Fibroblast of lung (primary cell): ENCODE data around the gene SBDS.

Experiments used
- EZH2 ChIP-seq: IDR thresholded peaks from 2 replicates; pipeline ENCODE4 v1.5.1; 2012; ENCODE audit warnings: low read length, control low read depth, mild to moderate bottlenecking; ENCODE audit errors: missing control alignments
- TF ChIP-seq, protein P1 (sequence below), 2 donors: IDR thresholded peaks in 1 of 2; conservative IDR thresholded peaks in 1 of 2; 1 replicate in 1 of 2; 2 replicates in 1 of 2; pipeline ENCODE4 v1.5.1; 2011 to 2012; ENCODE audit warnings: low read length in 2 of 2, control low read depth in 1 of 2, inconsistent platforms in 1 of 2, low read depth in 1 of 2, mild to moderate bottlenecking in 1 of 2

DNA sequence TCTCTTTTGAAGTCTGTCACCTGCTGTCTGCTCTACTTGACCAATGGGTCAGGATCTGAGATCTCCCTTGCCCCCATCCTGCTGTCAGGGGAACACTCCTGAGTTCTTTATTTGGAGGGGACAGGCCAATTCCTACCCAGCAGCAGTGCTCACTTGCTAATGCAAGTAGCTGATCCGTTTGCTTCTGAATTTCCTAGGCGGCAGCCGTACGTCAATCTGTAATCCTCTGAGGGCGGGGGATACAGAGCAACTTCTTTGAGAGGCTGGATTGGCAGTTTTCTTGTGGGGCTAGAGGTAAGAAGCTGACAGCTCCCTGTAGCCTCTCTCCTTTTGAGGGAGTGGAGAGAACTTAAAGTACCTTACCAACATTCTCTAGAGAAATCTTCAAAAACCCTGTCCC is 37.9 kb upstream of the SBDS start:
- TF ChIP-seq, protein P1, sequence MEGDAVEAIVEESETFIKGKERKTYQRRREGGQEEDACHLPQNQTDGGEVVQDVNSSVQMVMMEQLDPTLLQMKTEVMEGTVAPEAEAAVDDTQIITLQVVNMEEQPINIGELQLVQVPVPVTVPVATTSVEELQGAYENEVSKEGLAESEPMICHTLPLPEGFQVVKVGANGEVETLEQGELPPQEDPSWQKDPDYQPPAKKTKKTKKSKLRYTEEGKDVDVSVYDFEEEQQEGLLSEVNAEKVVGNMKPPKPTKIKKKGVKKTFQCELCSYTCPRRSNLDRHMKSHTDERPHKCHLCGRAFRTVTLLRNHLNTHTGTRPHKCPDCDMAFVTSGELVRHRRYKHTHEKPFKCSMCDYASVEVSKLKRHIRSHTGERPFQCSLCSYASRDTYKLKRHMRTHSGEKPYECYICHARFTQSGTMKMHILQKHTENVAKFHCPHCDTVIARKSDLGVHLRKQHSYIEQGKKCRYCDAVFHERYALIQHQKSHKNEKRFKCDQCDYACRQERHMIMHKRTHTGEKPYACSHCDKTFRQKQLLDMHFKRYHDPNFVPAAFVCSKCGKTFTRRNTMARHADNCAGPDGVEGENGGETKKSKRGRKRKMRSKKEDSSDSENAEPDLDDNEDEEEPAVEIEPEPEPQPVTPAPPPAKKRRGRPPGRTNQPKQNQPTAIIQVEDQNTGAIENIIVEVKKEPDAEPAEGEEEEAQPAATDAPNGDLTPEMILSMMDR (conservative IDR thresholded peaks at IDR 0.05 in 1 of 2, IDR thresholded peaks at IDR 0.05 in 1 of 2; ENCODE audit: low read depth in 1 of 2, low read length in 2 of 2): no peak
- TF ChIP-seq EZH2: no peak
